IMR-90 (cell line): ENCODE results near the gene NR2C1. TPM values are rescaled to one million over a fixed set of nuclear protein-coding genes. Genes with fewer than 3 reads are reported as not detected.

Experiments used
- ATAC-seq: fragments of 200-7000 bp; cut with Tn5 transposase; 2 replicates; pipeline ENCODE4 v1.9.1; 2020; ENCODE audit warnings: low read depth, mild to moderate bottlenecking, moderate library complexity
- BruUV-seq: library from RNA; stranded (reverse); fragments of 400-500 nt; replicated peaks from 2 replicates; lab custom pipeline; 2021; lab: Mats Ljungman, UMichigan
- CTCF ChIA-PET: fragments of 300-600 bp; formaldehyde crosslinking; extraction: SDS; loops from one replicate; lab custom pipeline; 2021; ENCODE audit warnings: antibody characterized with exemption; lab: Yijun Ruan, JAX
- POLR2A ChIA-PET: fragments of 300-600 bp; sonication (Branson Sonifier 250); formaldehyde crosslinking; loops from one replicate; lab custom pipeline; 2022; ENCODE audit warnings: antibody characterized with exemption; ENCODE audit not compliant: unreplicated experiment; lab: Charles Lee
- DNase-seq: peaks from one replicate; pipeline ENCODE4 v3.0.0; 2013
- H2AFZ ChIP-seq: replicated peaks from 2 replicates; pipeline ENCODE3; 2013; ENCODE audit warnings: low read length, mild to moderate bottlenecking; ENCODE audit not compliant: poor library complexity
- H2AK5ac ChIP-seq: 2 replicates; pipeline ENCODE4 v1.6.1; 2013; ENCODE audit warnings: low read depth, low read length, inconsistent platforms
- H2AK9ac ChIP-seq: replicated peaks from 2 replicates; pipeline ENCODE3; 2013; ENCODE audit warnings: mild to moderate bottlenecking, low read depth, low read length, moderate library complexity; ENCODE audit not compliant: poor library complexity
- H2BK120ac ChIP-seq: 2 replicates; pipeline ENCODE4 v1.6.1; 2013; ENCODE audit warnings: low read depth, low read length, inconsistent platforms
- H2BK15ac ChIP-seq: 3 replicates; pipeline ENCODE4 v1.6.1; 2013; ENCODE audit warnings: low read depth, low read length, inconsistent platforms
- H2BK20ac ChIP-seq: 2 replicates; pipeline ENCODE4 v1.6.1; 2013; ENCODE audit warnings: low read depth, mild to moderate bottlenecking, inconsistent platforms, low read length, moderate library complexity
- H2BK5ac ChIP-seq: 2 replicates; pipeline ENCODE4 v1.6.1; 2013; ENCODE audit warnings: mild to moderate bottlenecking, low read depth, low read length, inconsistent platforms; ENCODE audit not compliant: poor library complexity, severe bottlenecking
- H3K14ac ChIP-seq: replicated peaks from 2 replicates; pipeline ENCODE4 v1.6.1; 2013; ENCODE audit warnings: low read depth, low read length, inconsistent platforms
- H3K18ac ChIP-seq: 2 replicates; pipeline ENCODE4 v1.6.1; 2013; ENCODE audit warnings: low read depth, low read length, control low read depth
- H3K23ac ChIP-seq: 2 replicates; pipeline ENCODE4 v1.6.1; 2013; ENCODE audit warnings: low read depth, low read length, inconsistent platforms
- H3K27ac ChIP-seq: 2 replicates; pipeline ENCODE4 v1.5.1; 2013; ENCODE audit warnings: mild to moderate bottlenecking, control low read depth, low read length; ENCODE audit not compliant: insufficient read depth
- H3K27me3 ChIP-seq: 2 replicates; pipeline ENCODE4 v1.6.1; 2013; ENCODE audit warnings: low read length; ENCODE audit not compliant: control insufficient read depth, insufficient read depth
- H3K36me3 ChIP-seq: 2 replicates; pipeline ENCODE4 v1.6.1; 2013; ENCODE audit warnings: low read length, mixed read lengths; ENCODE audit not compliant: control insufficient read depth, insufficient read depth
- H3K4ac ChIP-seq: 2 replicates; pipeline ENCODE4 v1.6.1; 2013; ENCODE audit warnings: low read depth, low read length, inconsistent platforms
- H3K4me1 ChIP-seq: 2 replicates; pipeline ENCODE4 v1.6.1; 2013; ENCODE audit warnings: low read length, mixed read lengths; ENCODE audit not compliant: control insufficient read depth, insufficient read depth
- H3K4me2 ChIP-seq: 2 replicates; pipeline ENCODE4 v1.6.1; 2013; ENCODE audit warnings: low read depth, mild to moderate bottlenecking, control low read depth, low read length, moderate library complexity
- H3K4me3 ChIP-seq: 2 replicates; pipeline ENCODE4 v1.5.1; 2013; ENCODE audit warnings: low read depth, mild to moderate bottlenecking, control low read depth, low read length, moderate library complexity; ENCODE audit not compliant: insufficient read depth
- H3K56ac ChIP-seq: 2 replicates; pipeline ENCODE4 v1.6.1; 2013; ENCODE audit warnings: low read length, inconsistent platforms; ENCODE audit not compliant: insufficient read depth; ENCODE audit errors: extremely low read depth
- H3K79me1 ChIP-seq, 2 experiments: 2 replicates each; pipeline ENCODE4 v1.6.1; 2013; ENCODE audit warnings: low read length in 2 of 2, inconsistent platforms in 1 of 2, low read depth in 1 of 2
- H3K9ac ChIP-seq: 2 replicates; pipeline ENCODE4 v1.6.1; 2013; ENCODE audit warnings: low read depth, low read length, control low read depth
- H3K9me1 ChIP-seq: 2 replicates; pipeline ENCODE4 v1.6.1; 2013; ENCODE audit warnings: low read length, inconsistent platforms; ENCODE audit not compliant: insufficient read depth
- H3K9me3 ChIP-seq: 2 replicates; pipeline ENCODE4 v1.6.1; 2013; ENCODE audit warnings: low read length; ENCODE audit not compliant: control insufficient read depth, insufficient read depth
- H4K20me1 ChIP-seq: 2 replicates; pipeline ENCODE4 v1.6.1; 2013; ENCODE audit warnings: low read length, inconsistent platforms; ENCODE audit not compliant: insufficient read depth
- H4K5ac ChIP-seq: 2 replicates; pipeline ENCODE4 v1.6.1; 2013; ENCODE audit warnings: mild to moderate bottlenecking, low read depth, low read length, control low read depth
- H4K8ac ChIP-seq, 2 experiments: 2 replicates each; pipeline ENCODE4 v1.6.1; 2013; ENCODE audit warnings: low read depth in 2 of 2, low read length in 2 of 2, control low read depth in 1 of 2, inconsistent platforms in 1 of 2
- H4K91ac ChIP-seq: 2 replicates; pipeline ENCODE4 v1.6.1; 2013; ENCODE audit warnings: low read depth, low read length, inconsistent platforms; ENCODE audit not compliant: insufficient read depth
- BHLHE40 ChIP-seq: fragments of 150-350 bp; IDR thresholded peaks from 2 replicates; pipeline ENCODE4 v1.6.1; 2016; ENCODE audit warnings: mild to moderate bottlenecking, low read depth, low read length
- CEBPB ChIP-seq: IDR thresholded peaks from 2 replicates; pipeline ENCODE4 v1.6.1; 2012; ENCODE audit warnings: low read depth, low read length, improper control_type of control experiment
- CHD1 ChIP-seq: IDR thresholded peaks from 2 replicates; pipeline ENCODE4 v1.6.1; 2012; ENCODE audit warnings: low read depth, low read length, improper control_type of control experiment
- CTCF ChIP-seq: conservative IDR thresholded peaks from 2 replicates; pipeline ENCODE4 v1.5.1; 2012; ENCODE audit warnings: mild to moderate bottlenecking, low read depth, low read length, improper control_type of control experiment
- ELK1 ChIP-seq: fragments of 150-350 bp; IDR thresholded peaks from 2 replicates; pipeline ENCODE4 v1.6.1; 2016; ENCODE audit warnings: low read depth, mild to moderate bottlenecking, low read length, moderate library complexity, borderline replicate concordance
- FOS ChIP-seq: fragments of 150-350 bp; IDR thresholded peaks from 2 replicates; pipeline ENCODE4 v1.6.1; 2016; ENCODE audit warnings: low read depth, low read length
- MAFK ChIP-seq: IDR thresholded peaks from 2 replicates; pipeline ENCODE4 v1.6.1; 2012; ENCODE audit warnings: low read depth, low read length, improper control_type of control experiment
- MAZ ChIP-seq: IDR thresholded peaks from 2 replicates; pipeline ENCODE4 v1.6.1; 2012; ENCODE audit warnings: low read depth, mild to moderate bottlenecking, low read length, improper control_type of control experiment, moderate library complexity, borderline replicate concordance
- MXI1 ChIP-seq: IDR thresholded peaks from 2 replicates; pipeline ENCODE4 v1.6.1; 2012; ENCODE audit warnings: low read depth, mild to moderate bottlenecking, low read length, moderate library complexity, borderline replicate concordance
- NFE2L2 ChIP-seq: fragments of 150-350 bp; IDR thresholded peaks from 2 replicates; pipeline ENCODE4 v1.6.1; 2016; ENCODE audit warnings: low read depth, mild to moderate bottlenecking, low read length
- POLR2A ChIP-seq: IDR thresholded peaks from 2 replicates; pipeline ENCODE4 v1.6.1; 2012; ENCODE audit warnings: mild to moderate bottlenecking, low read depth, low read length
- RAD21 ChIP-seq: IDR thresholded peaks from 2 replicates; pipeline ENCODE4 v1.6.1; 2012; ENCODE audit warnings: low read length, improper control_type of control experiment
- RCOR1 ChIP-seq: IDR thresholded peaks from 2 replicates; pipeline ENCODE4 v1.6.1; 2012; ENCODE audit warnings: mild to moderate bottlenecking, low read length, improper control_type of control experiment; ENCODE audit not compliant: insufficient replicate concordance
- RFX5 ChIP-seq: IDR thresholded peaks from 2 replicates; pipeline ENCODE4 v1.8.0; 2012; ENCODE audit warnings: low read depth, mild to moderate bottlenecking, low read length, moderate library complexity
- SMC3 ChIP-seq: fragments of 150-350 bp; IDR thresholded peaks from 2 replicates; pipeline ENCODE4 v1.6.1; 2016; ENCODE audit warnings: low read depth, mild to moderate bottlenecking, antibody characterized with exemption, low read length, moderate library complexity
- USF2 ChIP-seq: fragments of 150-350 bp; IDR thresholded peaks from 2 replicates; pipeline ENCODE4 v1.6.1; 2017; ENCODE audit warnings: mild to moderate bottlenecking, antibody characterized with exemption, low read length, low read depth
- WGBS, 2 experiments: methylation state at CpG; one replicate each; pipeline versions ENCODE4 v1.1.5 to v1.1.7; 2013; ENCODE audit warnings: missing lambda C conversion rate in 2 of 2; ENCODE audit not compliant: insufficient read length in 1 of 2; ENCODE audit errors: extremely low coverage in 2 of 2; 5-methylcytosine and 5-hydroxymethylcytosine counted together
- dilution Hi-C: fragments of 300-500 bp; cut with HindIII; formaldehyde crosslinking; loops from one replicate; pipeline ENCODE4 v1.14.3; 2018; ENCODE audit warnings: low sequenced_read_pairs; ENCODE audit not compliant: unreplicated experiment
- in situ Hi-C: fragments of 300-500 bp; cut with MboI; formaldehyde crosslinking; loops from 3 replicates; pipeline ENCODE4 v1.14.3; 2019; ENCODE audit warnings: low sequenced_read_pairs, inconsistent platforms, mixed read lengths
- intact Hi-C: fragments of 100-400 bp; cut with micrococcal nuclease; formaldehyde crosslinking; loops from 2 replicates; pipeline ENCODE4 v1.10.0; 2022
- polyA plus RNA-seq, 3 experiments: library from polyadenylated mRNA; depleted of rRNA; stranded (reverse); fragments of >200 nt; gene quantifications; 2 replicates each; pipeline ENCODE4 v1.2.3, GENCODE V29; 2012; ENCODE audit warnings: low replicate concordance in 1 of 3
- total RNA-seq: library from RNA; depleted of rRNA; stranded (reverse); fragments of >200 nt; gene quantifications from 2 replicates; pipeline ENCODE4 v1.2.3, GENCODE V29; 2012

The NR2C1 gene
- total and polyA plus RNA-seq, 2 of the 4 experiments (the other 2 are of a cell fraction), result 12.7 to 14.1 TPM

GRCh38 chr12:94979941-94980340 lies 93.5 kb downstream of the NR2C1 start:
- CTCF ChIA-PET, result interaction anchor here (0.6 kb wide), 1 partner anchor 196 kb away, joined by 3 read pairs; no protein-coding TSS in a partner anchor
- WGBS, 2 experiments, result 100% methylated on average over 1 of the region's 4 CpGs; no CpG with 5 or more reads in 1 of the 2 experiments

More at GRCh38 chr12:94979941-94980340, 93.5 kb downstream of the NR2C1 start:
- Histone ChIP-seq H3K9me3 (no peaks in the 10 kb centered on the region), H4K20me1 (no peaks in the 10 kb centered on the region; the same call in 1 of the 2 replicates), H3K4me2 (no peak overlapping the region), H3K4ac (no peak overlapping the region), H3K36me3 (no peaks in the 10 kb centered on the region), H4K8ac (no peak overlapping the region; a peak in 1 of 4 replicates), H3K56ac (no peak overlapping the region), H3K79me1 (peaks cover 11 to 30% of the 10 kb centered on the region in 2 experiments), H3K14ac (no peak overlapping the region), H3K27ac (no peak overlapping the region), H2AK5ac (no peak overlapping the region), H2BK120ac (no peak overlapping the region), H3K27me3 (no peaks in the 10 kb centered on the region), H3K9me1 (peaks cover 15% of the 10 kb centered on the region), H2BK20ac (no peak overlapping the region), H3K4me1 (peaks cover 8% of the 10 kb centered on the region), H2BK15ac (no peak overlapping the region), H4K91ac (no peak overlapping the region), H2AFZ (no peak overlapping the region), H2BK5ac (no peak overlapping the region), H3K9ac (no peak overlapping the region), H3K4me3 (no peak overlapping the region), H4K5ac (no peak overlapping the region), H2AK9ac (no peak overlapping the region), H3K18ac (no peak overlapping the region), H3K23ac (no peak overlapping the region)
- ATAC-seq (no peak), DNase-seq (no peak)
- POLR2A ChIA-PET, result no interaction called here
- intact Hi-C loops (no loop called here), in situ Hi-C loops (no loop called here), dilution Hi-C loops (no loop called here)
- TF ChIP-seq CHD1, result no peak
- TF ChIP-seq CEBPB, result no peak
- TF ChIP-seq MAZ, result no peak
- TF ChIP-seq ELK1, result no peak
- TF ChIP-seq MAFK, result no peak
- no peak for TF ChIP-seq RCOR1
- no peak for TF ChIP-seq RFX5
- TF ChIP-seq SMC3, result no peak
- TF ChIP-seq RAD21, result no peak
- no peak for TF ChIP-seq CTCF
- TF ChIP-seq USF2, result no peak
- TF ChIP-seq POLR2A, result no peak
- TF ChIP-seq NFE2L2, result no peak
- no peak for TF ChIP-seq BHLHE40
- TF ChIP-seq FOS, result no peak
- no peak for TF ChIP-seq MXI1
- no TSS peak for BruUV-seq
